ENCODE measurements around the gene GALNT7.

GALNT7 gene

GRCh38 chr4:173242466-173243250 is 74.0 kb downstream of the GALNT7 start:
- H3K9ac ChIP-seq: no peak overlapping the region
- no peak overlapping the region for H3K4me3 ChIP-seq
- H3K27me3 ChIP-seq: no peaks in the 10 kb centered on the region
- no peaks in the 10 kb centered on the region for H3K9me3 ChIP-seq
- peaks cover 98% of the 10 kb centered on the region for H4K20me1 ChIP-seq
- H3K27ac ChIP-seq: no peak overlapping the region
- H3K4me1 ChIP-seq: peaks cover 62% of the 10 kb centered on the region
- peaks cover 14% of the 10 kb centered on the region; the same call in 1 of the 2 replicates for H3K36me3 ChIP-seq
- H3K4me2 ChIP-seq: peak overlapping the region; percentile 12
- TF ChIP-seq Cebpa-rat (IDR thresholded peaks at IDR 0.05): no peak

- no peaks in the 10 kb centered on the region for H3K9me3 ChIP-seq
- peak overlapping the region; percentile 59; the same call in 1 of the 2 replicates for H3K4me2 ChIP-seq
- H3K4me1 ChIP-seq: peaks cover 68% of the 10 kb centered on the region
- no peak overlapping the region for H3K9ac ChIP-seq
- H3K27ac ChIP-seq: no peak overlapping the region
- no peak for TF ChIP-seq Cebpa-rat (IDR thresholded peaks at IDR 0.05)
- H4K20me1 ChIP-seq: peaks cover 98% of the 10 kb centered on the region
- H3K36me3 ChIP-seq: peaks cover 21% of the 10 kb centered on the region
- no peak overlapping the region for H3K4me3 ChIP-seq
- H3K27me3 ChIP-seq: no peaks in the 10 kb centered on the region
Measured at GRCh38 chr4:173243321-173243720, 74.7 kb downstream of the GALNT7 start.

- TF ChIP-seq Cebpa-rat (IDR thresholded peaks at IDR 0.05): no peak
Measured at GRCh38 chr4:173243917-173244658, 75.5 kb downstream of the GALNT7 start.

GRCh38 chr4:173245952-173246351 is 77.3 kb downstream of the GALNT7 start:
- H3K4me1 ChIP-seq: peaks cover 90% of the 10 kb centered on the region
- no peak overlapping the region; the same call in 1 of the 2 replicates for H3K27ac ChIP-seq
- H4K20me1 ChIP-seq: peaks cover 99% of the 10 kb centered on the region
- no peak overlapping the region for H3K4me3 ChIP-seq
- H3K4me2 ChIP-seq: peak overlapping the region; percentile 59
- no peaks in the 10 kb centered on the region for H3K9me3 ChIP-seq
- H3K36me3 ChIP-seq: peaks cover 35% of the 10 kb centered on the region
- no peaks in the 10 kb centered on the region for H3K27me3 ChIP-seq
- no peak overlapping the region for H3K9ac ChIP-seq
- no peak for TF ChIP-seq Cebpa-rat (IDR thresholded peaks at IDR 0.05)

More at GRCh38 chr4:173243917-173244658, 75.5 kb downstream of the GALNT7 start:
- Histone ChIP-seq H3K4me1 (peaks cover 75% of the 10 kb centered on the region), H4K20me1 (peaks cover 99% of the 10 kb centered on the region), H3K36me3 (peaks cover 23% of the 10 kb centered on the region), H3K4me2 (peak overlapping the region; percentile 59), H3K27ac (no peak overlapping the region), H3K27me3 (no peaks in the 10 kb centered on the region), H3K4me3 (no peak overlapping the region), H3K9me3 (no peaks in the 10 kb centered on the region), H3K9ac (no peak overlapping the region)

GRCh38 chr4:173246719-173247118 is 78.1 kb downstream of the GALNT7 start:
- peaks cover 100% of the 10 kb centered on the region for H4K20me1 ChIP-seq
- H3K36me3 ChIP-seq: peaks cover 35% of the 10 kb centered on the region
- no peaks in the 10 kb centered on the region for H3K27me3 ChIP-seq
- H3K4me3 ChIP-seq: no peak overlapping the region
- no peak overlapping the region for H3K9ac ChIP-seq
- peaks cover 96% of the 10 kb centered on the region for H3K4me1 ChIP-seq
- peak overlapping the region; percentile 58 for H3K4me2 ChIP-seq
- peak overlapping the region; percentile 42; the same call in 1 of the 2 replicates for H3K27ac ChIP-seq
- H3K9me3 ChIP-seq: no peaks in the 10 kb centered on the region
- TF ChIP-seq Cebpa-rat (IDR thresholded peaks at IDR 0.05): no peak

GRCh38 chr4:173247321-173247720 is 78.7 kb downstream of the GALNT7 start:
- Histone ChIP-seq H3K4me1 (peaks cover 96% of the 10 kb centered on the region), H3K4me2 (peak overlapping the region; percentile 58), H3K9ac (no peak overlapping the region), H3K4me3 (no peak overlapping the region), H3K27ac (peak overlapping the region; percentile 42; the same call in 1 of the 2 replicates), H3K36me3 (peaks cover 33% of the 10 kb centered on the region), H4K20me1 (peaks cover 100% of the 10 kb centered on the region), H3K9me3 (no peaks in the 10 kb centered on the region), H3K27me3 (no peaks in the 10 kb centered on the region)
- TF ChIP-seq Cebpa-rat (IDR thresholded peaks at IDR 0.05): no peak

GRCh38 chr4:173248690-173249089 is 80.1 kb downstream of the GALNT7 start:
- Histone ChIP-seq H3K4me3 (no peak overlapping the region), H3K36me3 (peaks cover 40% of the 10 kb centered on the region), H3K9me3 (no peaks in the 10 kb centered on the region), H3K4me1 (peaks cover 96% of the 10 kb centered on the region), H3K4me2 (no peak overlapping the region), H4K20me1 (peaks cover 100% of the 10 kb centered on the region), H3K27me3 (no peaks in the 10 kb centered on the region), H3K27ac (no peak overlapping the region), H3K9ac (no peak overlapping the region)
- TF ChIP-seq Cebpa-rat (IDR thresholded peaks at IDR 0.05): no peak

- Histone ChIP-seq H3K4me2 (peak overlapping the region; percentile 44), H3K36me3 (peaks cover 46% of the 10 kb centered on the region), H4K20me1 (peaks cover 98% of the 10 kb centered on the region), H3K27me3 (no peaks in the 10 kb centered on the region), H3K9ac (no peak overlapping the region), H3K4me1 (peaks cover 95% of the 10 kb centered on the region), H3K27ac (peak overlapping the region; percentile 74), H3K4me3 (no peak overlapping the region), H3K9me3 (no peaks in the 10 kb centered on the region)
- no peak for TF ChIP-seq Cebpa-rat (IDR thresholded peaks at IDR 0.05)
Measured at GRCh38 chr4:173252024-173252935, 83.7 kb downstream of the GALNT7 start.

GRCh38 chr4:173253561-173253960 is 85.0 kb downstream of the GALNT7 start:
- no peak for TF ChIP-seq Cebpa-rat (IDR thresholded peaks at IDR 0.05)
- Histone ChIP-seq H3K36me3 (peaks cover 33% of the 10 kb centered on the region), H3K4me2 (peak overlapping the region; percentile 44; the same call in 1 of the 2 replicates), H3K27me3 (no peaks in the 10 kb centered on the region), H3K27ac (peak overlapping the region; percentile 74), H3K4me1 (peaks cover 95% of the 10 kb centered on the region), H3K4me3 (no peak overlapping the region), H3K9me3 (no peaks in the 10 kb centered on the region), H4K20me1 (peaks cover 98% of the 10 kb centered on the region), H3K9ac (no peak overlapping the region)
